Liver (tissue), 3 donors: ENCODE measurements around the gene DYRK1A.

Experiments used
- FOXA2 ChIP-seq: IDR thresholded peaks from 2 replicates; pipeline ENCODE4 v1.6.1; 2016; ENCODE audit warnings: antibody characterized with exemption
- GABPA ChIP-seq, 2 donors: IDR thresholded peaks in 1 of 2; conservative IDR thresholded peaks in 1 of 2; 2 replicates each; pipeline ENCODE4 v1.6.1; 2016; ENCODE audit warnings: antibody characterized with exemption in 2 of 2, mild to moderate bottlenecking in 1 of 2, moderate library complexity in 1 of 2
- HNF4G ChIP-seq: IDR thresholded peaks from 2 replicates; pipeline ENCODE4 v1.6.1; 2016; ENCODE audit warnings: antibody characterized with exemption
- RAD21 ChIP-seq, 2 donors: IDR thresholded peaks; 2 replicates each; pipeline ENCODE4 v1.6.1; 2016; ENCODE audit warnings: antibody characterized with exemption in 2 of 2, mild to moderate bottlenecking in 2 of 2
- SP1 ChIP-seq: IDR thresholded peaks from 2 replicates; pipeline ENCODE4 v1.6.1; 2018; ENCODE audit warnings: antibody characterized with exemption, mild to moderate bottlenecking
- YY1 ChIP-seq: IDR thresholded peaks from 2 replicates; pipeline ENCODE4 v1.6.1; 2016; ENCODE audit warnings: antibody characterized with exemption, mild to moderate bottlenecking
- TF ChIP-seq, protein P1 (sequence below): fragments of 150-350 bp; IDR thresholded peaks from 2 replicates; pipeline ENCODE4 v1.5.1; 2017; ENCODE audit warnings: improper control_type of control experiment, low read depth, low read length; ENCODE audit not compliant: missing input control
- TF ChIP-seq, protein P2 (sequence below): IDR thresholded peaks from 2 replicates; pipeline ENCODE4 v1.6.1; 2016; ENCODE audit warnings: antibody characterized with exemption
- TF ChIP-seq, protein P3 (sequence below): IDR thresholded peaks from 2 replicates; pipeline ENCODE4 v1.6.1; 2016; ENCODE audit warnings: antibody characterized with exemption
- TF ChIP-seq, protein P4 (sequence below): IDR thresholded peaks from 2 replicates; pipeline ENCODE4 v1.6.1; 2016; ENCODE audit warnings: antibody characterized with exemption, mild to moderate bottlenecking
- TF ChIP-seq, protein P5 (sequence below): IDR thresholded peaks from 2 replicates; pipeline ENCODE4 v1.6.1; 2016; ENCODE audit warnings: antibody characterized with exemption
- donor health status: healthy.
- donor health status: healthy.

DNA sequence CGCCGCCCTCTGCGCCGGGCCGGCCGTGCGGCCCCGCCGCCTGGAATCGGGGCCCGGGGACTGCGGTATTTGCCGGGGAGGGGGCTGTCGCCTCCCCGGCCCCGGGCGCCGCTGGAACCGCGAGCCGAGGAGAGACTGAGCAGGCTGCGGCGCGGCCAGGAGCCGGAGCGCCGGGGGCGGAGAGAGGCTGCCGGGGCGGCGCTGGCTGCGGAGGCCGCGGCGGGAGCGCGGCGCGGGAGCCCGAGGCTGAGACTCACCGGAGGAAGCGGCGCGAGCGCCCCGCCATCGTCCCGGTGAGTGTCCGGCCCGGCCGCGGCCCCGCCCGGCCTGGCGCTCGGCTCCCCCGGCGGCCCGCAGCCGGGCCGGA, 746 bp downstream of the DYRK1A start:
- TF ChIP-seq SP1 (no peak), GABPA (IDR thresholded peaks at IDR 0.05 in 1 of 2, conservative IDR thresholded peaks at IDR 0.05 in 1 of 2) (no peak), FOXA2 (no peak), YY1 (no peak), RAD21 (IDR thresholded peaks at IDR 0.05) (no peak), HNF4G (no peak)
- TF ChIP-seq, protein P1, sequence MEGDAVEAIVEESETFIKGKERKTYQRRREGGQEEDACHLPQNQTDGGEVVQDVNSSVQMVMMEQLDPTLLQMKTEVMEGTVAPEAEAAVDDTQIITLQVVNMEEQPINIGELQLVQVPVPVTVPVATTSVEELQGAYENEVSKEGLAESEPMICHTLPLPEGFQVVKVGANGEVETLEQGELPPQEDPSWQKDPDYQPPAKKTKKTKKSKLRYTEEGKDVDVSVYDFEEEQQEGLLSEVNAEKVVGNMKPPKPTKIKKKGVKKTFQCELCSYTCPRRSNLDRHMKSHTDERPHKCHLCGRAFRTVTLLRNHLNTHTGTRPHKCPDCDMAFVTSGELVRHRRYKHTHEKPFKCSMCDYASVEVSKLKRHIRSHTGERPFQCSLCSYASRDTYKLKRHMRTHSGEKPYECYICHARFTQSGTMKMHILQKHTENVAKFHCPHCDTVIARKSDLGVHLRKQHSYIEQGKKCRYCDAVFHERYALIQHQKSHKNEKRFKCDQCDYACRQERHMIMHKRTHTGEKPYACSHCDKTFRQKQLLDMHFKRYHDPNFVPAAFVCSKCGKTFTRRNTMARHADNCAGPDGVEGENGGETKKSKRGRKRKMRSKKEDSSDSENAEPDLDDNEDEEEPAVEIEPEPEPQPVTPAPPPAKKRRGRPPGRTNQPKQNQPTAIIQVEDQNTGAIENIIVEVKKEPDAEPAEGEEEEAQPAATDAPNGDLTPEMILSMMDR = no peak
- TF ChIP-seq, protein P2, sequence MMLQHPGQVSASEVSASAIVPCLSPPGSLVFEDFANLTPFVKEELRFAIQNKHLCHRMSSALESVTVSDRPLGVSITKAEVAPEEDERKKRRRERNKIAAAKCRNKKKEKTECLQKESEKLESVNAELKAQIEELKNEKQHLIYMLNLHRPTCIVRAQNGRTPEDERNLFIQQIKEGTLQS = no peak
- TF ChIP-seq, protein P3, sequence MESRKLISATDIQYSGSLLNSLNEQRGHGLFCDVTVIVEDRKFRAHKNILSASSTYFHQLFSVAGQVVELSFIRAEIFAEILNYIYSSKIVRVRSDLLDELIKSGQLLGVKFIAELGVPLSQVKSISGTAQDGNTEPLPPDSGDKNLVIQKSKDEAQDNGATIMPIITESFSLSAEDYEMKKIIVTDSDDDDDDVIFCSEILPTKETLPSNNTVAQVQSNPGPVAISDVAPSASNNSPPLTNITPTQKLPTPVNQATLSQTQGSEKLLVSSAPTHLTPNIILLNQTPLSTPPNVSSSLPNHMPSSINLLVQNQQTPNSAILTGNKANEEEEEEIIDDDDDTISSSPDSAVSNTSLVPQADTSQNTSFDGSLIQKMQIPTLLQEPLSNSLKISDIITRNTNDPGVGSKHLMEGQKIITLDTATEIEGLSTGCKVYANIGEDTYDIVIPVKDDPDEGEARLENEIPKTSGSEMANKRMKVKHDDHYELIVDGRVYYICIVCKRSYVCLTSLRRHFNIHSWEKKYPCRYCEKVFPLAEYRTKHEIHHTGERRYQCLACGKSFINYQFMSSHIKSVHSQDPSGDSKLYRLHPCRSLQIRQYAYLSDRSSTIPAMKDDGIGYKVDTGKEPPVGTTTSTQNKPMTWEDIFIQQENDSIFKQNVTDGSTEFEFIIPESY = no peak
- TF ChIP-seq, protein P4, sequence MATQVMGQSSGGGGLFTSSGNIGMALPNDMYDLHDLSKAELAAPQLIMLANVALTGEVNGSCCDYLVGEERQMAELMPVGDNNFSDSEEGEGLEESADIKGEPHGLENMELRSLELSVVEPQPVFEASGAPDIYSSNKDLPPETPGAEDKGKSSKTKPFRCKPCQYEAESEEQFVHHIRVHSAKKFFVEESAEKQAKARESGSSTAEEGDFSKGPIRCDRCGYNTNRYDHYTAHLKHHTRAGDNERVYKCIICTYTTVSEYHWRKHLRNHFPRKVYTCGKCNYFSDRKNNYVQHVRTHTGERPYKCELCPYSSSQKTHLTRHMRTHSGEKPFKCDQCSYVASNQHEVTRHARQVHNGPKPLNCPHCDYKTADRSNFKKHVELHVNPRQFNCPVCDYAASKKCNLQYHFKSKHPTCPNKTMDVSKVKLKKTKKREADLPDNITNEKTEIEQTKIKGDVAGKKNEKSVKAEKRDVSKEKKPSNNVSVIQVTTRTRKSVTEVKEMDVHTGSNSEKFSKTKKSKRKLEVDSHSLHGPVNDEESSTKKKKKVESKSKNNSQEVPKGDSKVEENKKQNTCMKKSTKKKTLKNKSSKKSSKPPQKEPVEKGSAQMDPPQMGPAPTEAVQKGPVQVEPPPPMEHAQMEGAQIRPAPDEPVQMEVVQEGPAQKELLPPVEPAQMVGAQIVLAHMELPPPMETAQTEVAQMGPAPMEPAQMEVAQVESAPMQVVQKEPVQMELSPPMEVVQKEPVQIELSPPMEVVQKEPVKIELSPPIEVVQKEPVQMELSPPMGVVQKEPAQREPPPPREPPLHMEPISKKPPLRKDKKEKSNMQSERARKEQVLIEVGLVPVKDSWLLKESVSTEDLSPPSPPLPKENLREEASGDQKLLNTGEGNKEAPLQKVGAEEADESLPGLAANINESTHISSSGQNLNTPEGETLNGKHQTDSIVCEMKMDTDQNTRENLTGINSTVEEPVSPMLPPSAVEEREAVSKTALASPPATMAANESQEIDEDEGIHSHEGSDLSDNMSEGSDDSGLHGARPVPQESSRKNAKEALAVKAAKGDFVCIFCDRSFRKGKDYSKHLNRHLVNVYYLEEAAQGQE = no peak
- TF ChIP-seq, protein P5, sequence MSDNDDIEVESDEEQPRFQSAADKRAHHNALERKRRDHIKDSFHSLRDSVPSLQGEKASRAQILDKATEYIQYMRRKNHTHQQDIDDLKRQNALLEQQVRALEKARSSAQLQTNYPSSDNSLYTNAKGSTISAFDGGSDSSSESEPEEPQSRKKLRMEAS = no peak
